Eye (tissue), 1 donor: ENCODE measurements around the gene SLC38A10.
A peak's percentile ranks its signal among the peaks of the same experiment; 100 is the strongest.

Experiments used
- DNase-seq: peaks from one replicate; pipeline ENCODE4 v3.0.0-alpha.2; 2015

SLC38A10 gene

GRCh38 chr17:81295676-81296381 is 722 bp upstream of the SLC38A10 start:
- peak; percentile 41 for DNase-seq

GRCh38 chr17:81294512-81295030 is 536 bp downstream of the SLC38A10 start:
- no peak for DNase-seq

GRCh38 chr17:81292450-81292849 is 2.7 kb downstream of the SLC38A10 start:
- DNase-seq = no peak

GRCh38 chr17:81291662-81292061 is 3.4 kb downstream of the SLC38A10 start:
- DNase-seq = peak; percentile 74

GRCh38 chr17:81290230-81290629 is 4.9 kb downstream of the SLC38A10 start:
- DNase-seq = no peak

GRCh38 chr17:81289627-81290026 is 5.5 kb downstream of the SLC38A10 start:
- no peak for DNase-seq

- DNase-seq = no peak
These were observed 6.4 kb downstream of the SLC38A10 start for GRCh38 chr17:81288715-81289114.

GRCh38 chr17:81287741-81288430 is 7.2 kb downstream of the SLC38A10 start:
- DNase-seq = no peak

- DNase-seq = no peak
These were observed 8.0 kb downstream of the SLC38A10 start for GRCh38 chr17:81287152-81287551.

- no peak for DNase-seq
These were observed 8.5 kb downstream of the SLC38A10 start for GRCh38 chr17:81286491-81287145.

- no peak for DNase-seq
These were observed 9.2 kb downstream of the SLC38A10 start for GRCh38 chr17:81285894-81286293.

GRCh38 chr17:81285179-81285878 is 9.8 kb downstream of the SLC38A10 start:
- peak; percentile 68 for DNase-seq

GRCh38 chr17:81282876-81283275 is 12.2 kb downstream of the SLC38A10 start:
- DNase-seq = no peak

- DNase-seq = no peak
These were observed 13.0 kb downstream of the SLC38A10 start for GRCh38 chr17:81282141-81282540.

GRCh38 chr17:81280571-81280970 is 14.5 kb downstream of the SLC38A10 start:
- no peak for DNase-seq

- no peak for DNase-seq
These were observed 15.5 kb downstream of the SLC38A10 start for GRCh38 chr17:81279278-81280275.

- no peak for DNase-seq
These were observed 16.3 kb downstream of the SLC38A10 start for GRCh38 chr17:81278831-81279230.

- no peak for DNase-seq
These were observed 17.0 kb downstream of the SLC38A10 start for GRCh38 chr17:81277946-81278693.

- no peak for DNase-seq
These were observed 17.7 kb downstream of the SLC38A10 start for GRCh38 chr17:81277421-81277820.

- no peak for DNase-seq
These were observed 18.3 kb downstream of the SLC38A10 start for GRCh38 chr17:81276781-81277180.

GRCh38 chr17:81274471-81274855 is 20.6 kb downstream of the SLC38A10 start:
- DNase-seq = no peak
